GM18517 (cell line): Measurements from ENCODE around the gene CADPS.

Experiments used
- ATAC-seq: cut with Tn5 transposase; IDR thresholded peaks from one replicate; pipeline ENCODE4 v1.9.1; 2021; ENCODE audit warnings: mild to moderate bottlenecking, moderate library complexity; ENCODE audit not compliant: unreplicated experiment

CADPS gene

DNA sequence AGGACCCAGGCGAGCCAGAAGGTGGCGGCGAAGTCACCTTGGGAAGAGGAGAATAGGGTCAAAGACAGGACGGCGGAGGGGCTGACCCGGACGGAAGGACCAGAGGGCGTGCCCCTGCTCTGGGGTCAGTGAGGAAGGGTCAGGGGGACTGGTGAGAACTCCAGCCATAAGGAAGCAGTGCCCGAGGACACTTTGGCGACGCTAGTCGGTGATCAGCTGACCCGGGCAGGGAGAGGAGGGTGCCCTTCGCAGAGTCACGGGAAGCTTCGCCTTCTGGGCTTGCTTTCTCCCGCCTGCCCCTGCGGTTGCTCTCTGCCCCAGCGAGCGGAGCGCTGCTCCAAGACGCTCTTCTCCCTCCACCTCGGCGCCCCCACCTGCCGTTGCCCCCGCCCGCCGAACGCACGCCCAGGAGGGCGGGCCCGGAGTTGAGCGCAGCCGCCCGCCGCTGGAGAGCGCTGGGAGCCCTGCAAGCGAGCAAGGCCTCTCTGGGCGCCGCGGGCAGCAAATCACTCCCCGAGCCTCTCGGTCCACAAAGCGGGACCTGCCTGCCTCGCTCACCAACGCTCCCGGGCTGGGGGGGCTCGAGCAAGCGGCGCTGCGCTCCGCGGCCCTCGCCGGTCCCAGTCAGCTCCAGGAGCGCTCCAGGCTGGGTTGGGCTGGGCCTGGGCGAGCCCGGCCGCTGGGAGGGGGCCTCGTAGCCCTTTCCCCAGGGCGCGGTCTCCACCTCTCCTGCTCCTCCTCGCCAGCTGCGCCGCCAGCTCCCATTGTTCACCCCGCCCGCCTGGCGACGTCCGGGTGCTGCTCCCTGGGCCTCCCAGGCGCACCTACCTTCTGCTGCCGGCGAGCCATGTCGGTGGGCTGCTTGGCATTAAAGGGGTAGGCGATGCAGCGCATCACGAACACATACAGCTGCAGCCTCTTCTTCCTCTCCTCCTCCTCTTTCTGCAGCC lies 1.2 kb downstream of the CADPS start:
- no peak for ATAC-seq

DNA sequence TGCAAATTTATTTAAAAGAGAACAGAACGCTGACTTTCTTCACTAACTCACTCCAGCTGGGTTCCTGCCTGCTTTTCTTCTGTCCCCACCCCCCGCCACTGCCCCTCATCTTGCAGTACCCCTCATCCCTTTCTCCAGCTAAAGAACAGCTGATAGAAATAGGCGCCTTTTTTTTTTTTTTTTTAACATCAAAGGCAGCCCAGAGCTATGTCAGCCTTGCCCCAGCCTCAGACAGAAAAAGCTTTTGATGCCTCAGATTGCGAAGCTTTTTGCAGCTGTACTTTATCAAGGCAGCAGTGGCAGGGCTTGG lies 1.8 kb downstream of the CADPS start:
- no peak for ATAC-seq

DNA sequence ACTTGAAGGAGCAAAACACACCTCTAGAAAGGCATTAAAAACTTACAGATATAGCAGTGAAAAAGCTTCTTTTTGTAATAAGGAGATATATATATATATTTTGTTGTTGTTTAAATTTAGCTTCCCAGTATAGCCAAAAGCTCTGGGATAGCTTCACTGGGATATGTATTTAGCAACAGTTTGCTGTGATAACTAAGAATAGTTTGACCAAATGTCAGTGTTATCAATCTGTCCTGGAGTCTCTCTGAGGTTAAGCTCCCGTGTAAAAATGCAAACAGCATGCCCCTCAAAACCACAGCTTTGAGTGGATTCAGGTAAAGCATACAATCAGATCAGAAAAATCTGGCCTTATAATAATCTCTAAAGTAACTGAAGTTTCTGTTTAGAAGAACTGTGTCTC lies 2.9 kb downstream of the CADPS start:
- ATAC-seq: no peak

DNA sequence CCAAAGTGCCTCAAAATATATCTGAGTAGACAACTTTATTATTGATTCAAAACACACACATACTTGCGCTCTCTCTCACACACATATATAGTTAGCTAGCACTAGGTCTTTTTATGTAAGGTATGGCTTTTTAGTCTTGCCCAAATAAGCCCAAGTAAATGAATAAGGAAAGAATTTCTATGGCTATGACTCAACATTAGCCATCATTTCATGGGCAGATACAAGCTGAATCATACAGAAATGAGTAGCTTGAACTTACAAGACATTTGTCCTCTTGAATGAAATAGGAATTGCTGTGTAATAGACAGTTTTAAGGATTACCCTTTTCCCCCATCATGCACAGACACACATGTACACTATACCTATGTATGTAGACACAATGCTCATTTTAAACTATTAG lies 4.9 kb downstream of the CADPS start:
- no peak for ATAC-seq

DNA sequence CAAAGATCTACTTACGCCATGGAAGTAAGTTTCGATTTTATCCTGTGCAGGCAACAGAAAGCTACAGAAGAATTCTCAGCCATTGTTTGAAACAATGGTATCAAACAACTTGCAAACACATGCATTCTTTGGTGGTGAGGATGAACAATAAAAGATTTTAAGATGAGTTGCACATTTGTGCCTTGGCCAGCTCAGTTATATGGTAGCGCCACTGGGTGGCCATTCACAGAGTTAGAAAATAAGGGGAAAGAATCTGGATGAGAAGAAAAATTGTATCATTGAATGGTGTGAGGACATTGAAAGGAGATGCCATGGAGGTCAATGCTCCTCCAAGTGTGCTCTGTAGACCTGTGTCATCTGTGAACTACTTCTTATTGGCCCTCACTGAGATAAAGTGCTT lies 11.6 kb downstream of the CADPS start:
- ATAC-seq: no peak

DNA sequence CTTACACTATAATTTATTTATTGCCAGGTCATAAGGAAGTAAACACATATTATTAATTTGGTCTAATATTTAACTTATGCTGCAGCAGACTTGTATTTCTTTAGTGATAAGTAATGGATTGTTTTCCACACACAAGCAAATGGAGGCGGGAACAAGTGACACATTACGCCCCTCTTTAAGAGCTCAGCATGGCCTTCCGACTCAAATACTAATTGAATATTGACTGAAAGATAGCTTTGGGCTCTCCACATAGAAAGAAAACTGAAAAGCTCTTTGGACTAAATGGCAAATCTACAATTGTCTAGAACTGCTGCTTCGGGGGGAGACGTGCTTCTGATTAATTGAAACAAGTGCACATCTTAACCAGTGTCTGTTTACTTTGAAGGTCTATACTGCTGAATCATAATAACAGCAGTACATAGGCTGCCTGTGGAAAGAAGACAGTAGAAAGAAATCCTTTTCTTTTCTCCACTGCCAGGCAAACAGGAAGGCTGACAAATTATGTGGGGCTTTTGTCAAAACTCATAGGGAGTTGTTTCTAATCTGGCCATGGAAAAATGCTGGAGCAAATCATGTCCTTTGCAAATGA lies 15.9 kb downstream of the CADPS start:
- no peak for ATAC-seq

DNA sequence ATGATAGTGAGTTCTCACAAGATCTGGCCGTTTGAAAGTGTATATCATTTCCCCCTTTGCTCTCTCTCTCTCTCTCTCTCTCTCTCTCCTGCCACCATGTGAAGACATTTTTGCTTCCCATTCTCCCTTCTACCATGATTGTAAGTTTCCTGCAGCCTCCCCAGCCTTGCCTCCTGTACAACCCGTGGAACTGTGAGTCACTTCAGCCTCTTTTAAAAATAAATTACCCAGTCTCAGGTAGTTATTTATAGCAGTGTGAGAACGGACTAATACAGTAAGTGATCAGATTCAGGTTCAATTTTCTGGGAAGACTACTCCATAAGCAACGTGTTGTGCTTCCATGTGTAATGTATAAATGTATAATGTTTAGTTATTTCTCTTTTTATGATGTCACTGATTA lies 29.2 kb downstream of the CADPS start:
- no peak for ATAC-seq

DNA sequence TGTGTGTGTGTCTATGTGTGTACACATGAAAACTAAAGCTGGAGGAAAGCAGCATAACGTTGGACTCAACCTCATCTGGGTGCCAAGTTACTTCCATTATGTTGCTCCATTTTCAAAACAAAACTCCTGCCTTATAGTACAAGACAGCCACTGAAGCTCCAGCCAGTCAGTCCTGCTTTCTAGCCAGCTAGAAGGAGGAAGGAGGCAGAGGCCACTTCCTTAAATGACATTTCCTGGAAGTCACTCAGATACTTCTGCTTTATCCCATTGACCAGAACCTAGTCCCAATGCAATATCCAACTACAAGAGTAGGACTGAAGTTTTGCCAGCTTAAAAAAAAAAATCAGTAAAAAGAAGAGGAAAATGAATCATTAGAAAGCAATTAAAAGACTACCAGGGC lies 31.7 kb downstream of the CADPS start:
- ATAC-seq: no peak

DNA sequence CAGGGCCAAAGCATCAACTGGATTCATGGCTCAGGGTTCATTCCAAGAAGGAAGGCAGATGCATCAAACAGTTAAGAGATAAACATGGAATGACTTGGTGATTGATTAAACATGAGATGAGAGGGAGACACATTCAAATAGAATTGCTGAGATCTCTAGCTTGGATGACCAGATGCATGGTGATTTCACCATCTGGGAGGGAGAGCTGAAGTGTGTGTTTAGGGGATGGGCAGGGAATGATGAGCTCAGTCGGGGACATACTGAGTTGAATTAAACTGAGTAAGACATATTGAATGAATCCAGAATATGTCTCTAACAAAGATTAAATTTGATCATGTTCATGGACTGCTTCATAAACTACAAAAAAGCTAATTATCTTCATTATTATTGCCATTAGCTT lies 35.5 kb downstream of the CADPS start:
- ATAC-seq: no peak

DNA sequence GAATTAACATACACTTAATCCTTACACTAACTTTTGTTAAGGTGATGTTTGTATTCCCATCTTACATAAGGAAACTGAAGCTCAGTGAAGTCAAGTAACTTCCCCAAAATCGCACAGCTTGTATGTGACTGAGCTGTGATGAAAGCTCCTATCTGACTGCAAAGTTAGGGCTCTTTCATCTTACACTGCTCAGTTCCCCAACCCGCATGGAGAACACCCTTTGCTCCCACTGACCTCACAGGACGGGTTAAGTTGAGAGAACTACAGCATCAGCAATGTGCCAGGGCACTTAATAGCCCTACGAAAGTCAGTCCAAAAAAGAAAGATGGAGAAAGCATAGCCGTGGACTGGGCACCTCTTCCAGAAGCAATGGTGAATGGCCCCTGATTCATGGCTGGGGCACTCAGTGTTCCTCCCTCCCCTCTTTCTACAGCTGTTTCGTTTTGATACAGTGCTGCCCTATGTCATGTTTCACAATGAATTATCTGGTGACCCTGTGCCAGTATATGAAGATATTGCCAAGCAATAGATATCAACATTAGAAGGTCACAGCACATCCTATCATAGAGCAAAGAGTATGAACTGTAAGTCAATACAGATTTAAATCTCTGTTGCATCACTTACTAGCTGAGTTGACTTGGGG lies 38.0 kb downstream of the CADPS start:
- ATAC-seq: no peak

DNA sequence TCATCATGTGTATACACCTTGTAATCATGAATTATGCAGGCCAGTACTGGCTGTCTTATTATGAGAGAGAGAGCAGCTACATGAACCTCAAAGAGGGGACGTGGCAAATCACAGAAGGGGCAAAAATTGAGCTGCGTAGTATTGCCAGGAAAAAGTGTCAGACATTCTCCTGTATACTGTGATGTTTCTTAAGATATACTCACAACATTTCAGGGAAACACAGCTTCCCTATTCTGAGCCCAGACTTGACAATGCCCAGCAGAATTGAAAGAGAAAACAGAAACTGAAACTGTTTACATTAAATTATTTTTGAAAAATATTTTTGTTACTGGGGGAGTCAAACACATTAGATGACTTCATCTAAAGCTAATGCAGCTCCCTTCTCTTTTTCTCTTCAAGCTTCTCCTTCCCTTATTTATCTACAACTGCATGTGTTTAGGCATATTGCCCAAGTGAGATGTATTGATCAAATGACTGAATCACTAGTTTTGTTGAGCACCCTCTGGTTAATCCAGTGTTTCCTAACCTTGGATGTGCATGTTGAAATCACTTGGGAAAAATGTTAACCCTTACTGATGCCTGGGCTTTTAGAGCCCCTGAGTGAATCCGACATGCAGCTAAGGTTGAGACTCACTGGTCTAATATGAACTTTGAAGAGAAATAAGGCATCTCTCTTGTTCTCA lies 39.5 kb downstream of the CADPS start:
- ATAC-seq: peak; percentile 75

DNA sequence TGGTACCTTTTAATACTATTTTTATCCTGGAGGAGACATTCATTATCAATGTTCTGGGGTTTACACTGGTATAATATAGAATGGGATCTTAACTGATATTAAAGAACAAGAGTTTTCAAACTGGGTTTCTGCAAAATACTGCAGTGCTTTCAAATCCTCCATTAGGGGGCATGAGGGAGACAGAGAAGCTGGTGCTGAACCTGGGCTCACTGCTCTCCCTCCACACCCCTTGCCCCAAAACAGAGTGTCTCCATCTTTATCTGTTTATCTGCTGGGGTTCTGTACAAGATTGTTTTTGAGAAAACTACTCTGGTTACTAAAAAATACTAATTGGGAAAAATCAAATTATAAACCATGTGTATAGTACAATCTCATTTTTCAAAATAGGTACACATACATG lies 41.7 kb downstream of the CADPS start:
- no peak for ATAC-seq

DNA sequence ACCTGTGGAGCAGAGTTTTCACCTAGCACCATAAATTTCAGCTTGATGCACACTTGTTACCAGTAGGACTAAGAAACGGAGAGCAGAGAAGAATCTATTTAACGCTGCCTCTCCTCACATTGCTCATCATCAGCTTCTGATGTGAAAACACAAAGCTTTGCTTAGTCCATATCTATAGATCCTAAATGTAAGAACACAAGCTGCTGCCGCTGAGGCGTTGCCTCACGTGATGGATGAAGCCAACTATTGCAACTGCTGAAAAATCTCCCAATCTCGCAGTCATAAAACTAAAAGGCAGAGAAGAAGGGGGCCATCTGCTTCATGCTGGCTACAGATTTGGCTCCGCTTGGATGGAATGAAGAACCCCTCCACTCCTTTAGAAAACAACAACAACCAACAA lies 42.7 kb downstream of the CADPS start:
- no peak for ATAC-seq

DNA sequence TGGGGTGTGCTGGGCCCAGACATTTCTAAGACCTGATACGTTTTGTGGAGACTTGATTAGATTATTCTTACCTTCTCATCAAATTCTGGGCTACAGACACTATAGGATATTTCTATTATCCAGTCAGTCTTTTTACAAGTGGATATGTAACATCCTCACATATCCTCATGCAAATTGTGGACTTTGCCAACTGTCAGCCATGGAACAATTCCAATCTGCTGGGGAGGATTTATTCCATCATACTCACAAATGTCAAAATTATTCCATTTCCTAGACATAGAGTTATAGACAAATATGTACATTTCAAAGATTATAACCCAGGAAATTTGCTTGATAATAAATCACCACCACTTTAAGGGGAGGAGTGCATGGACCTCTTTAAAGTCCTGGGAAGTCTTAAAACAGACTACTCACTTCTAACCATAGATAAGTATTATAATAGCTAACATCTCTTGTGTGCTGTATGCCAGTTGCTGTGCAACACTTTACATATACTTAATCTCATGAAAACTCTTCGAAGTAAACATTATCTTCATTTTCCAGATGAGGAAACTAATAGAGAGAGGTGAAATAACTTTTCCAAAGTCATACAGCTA lies 44.4 kb downstream of the CADPS start:
- ATAC-seq: no peak

DNA sequence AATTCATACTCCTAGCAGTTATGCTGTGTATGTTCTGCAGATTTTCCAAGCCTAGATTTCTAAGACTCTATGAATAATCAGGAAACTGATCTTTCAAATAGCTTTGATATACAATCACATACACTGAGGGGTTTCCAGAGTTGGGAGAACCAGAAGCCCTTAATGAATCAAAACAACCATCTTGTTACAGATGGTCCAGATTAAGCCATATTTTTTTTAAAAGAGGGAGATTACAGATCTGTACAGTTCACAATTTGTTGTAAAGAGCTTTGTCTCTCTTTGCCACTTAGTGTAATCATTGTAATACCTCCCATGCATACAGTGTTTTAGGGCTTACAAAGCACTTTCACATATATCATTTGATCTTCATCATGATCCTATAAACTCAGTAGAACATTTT lies 47.7 kb downstream of the CADPS start:
- ATAC-seq: no peak

DNA sequence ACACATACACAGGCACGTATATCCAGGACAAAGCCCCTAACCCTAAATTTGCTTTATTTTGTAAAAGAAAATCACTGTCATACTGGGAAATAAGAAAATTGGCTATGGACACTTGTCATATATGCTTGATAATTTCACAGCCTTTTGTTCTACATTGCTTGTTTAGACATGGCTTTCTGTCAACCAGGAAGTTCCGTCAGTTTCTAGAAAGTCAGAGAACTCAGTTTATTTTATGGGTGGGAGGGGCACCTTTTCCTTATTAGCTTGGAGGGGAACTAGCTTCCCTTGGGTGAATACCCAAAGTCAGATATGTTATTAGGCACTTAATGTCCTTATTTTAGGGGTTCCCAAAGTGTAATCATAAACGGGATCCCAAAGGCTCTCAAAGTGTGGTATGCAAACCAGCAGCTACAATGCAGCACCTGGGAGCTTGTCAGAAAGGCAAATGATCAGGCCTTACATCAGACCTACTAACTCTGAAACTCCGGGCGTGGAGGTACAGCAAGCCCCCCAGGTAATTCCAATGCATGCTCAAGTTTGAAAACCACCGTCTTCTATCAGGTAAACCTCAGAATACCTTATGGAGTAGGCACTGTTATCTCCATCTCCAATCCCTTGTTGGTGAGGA lies 50.1 kb downstream of the CADPS start:
- no peak for ATAC-seq

DNA sequence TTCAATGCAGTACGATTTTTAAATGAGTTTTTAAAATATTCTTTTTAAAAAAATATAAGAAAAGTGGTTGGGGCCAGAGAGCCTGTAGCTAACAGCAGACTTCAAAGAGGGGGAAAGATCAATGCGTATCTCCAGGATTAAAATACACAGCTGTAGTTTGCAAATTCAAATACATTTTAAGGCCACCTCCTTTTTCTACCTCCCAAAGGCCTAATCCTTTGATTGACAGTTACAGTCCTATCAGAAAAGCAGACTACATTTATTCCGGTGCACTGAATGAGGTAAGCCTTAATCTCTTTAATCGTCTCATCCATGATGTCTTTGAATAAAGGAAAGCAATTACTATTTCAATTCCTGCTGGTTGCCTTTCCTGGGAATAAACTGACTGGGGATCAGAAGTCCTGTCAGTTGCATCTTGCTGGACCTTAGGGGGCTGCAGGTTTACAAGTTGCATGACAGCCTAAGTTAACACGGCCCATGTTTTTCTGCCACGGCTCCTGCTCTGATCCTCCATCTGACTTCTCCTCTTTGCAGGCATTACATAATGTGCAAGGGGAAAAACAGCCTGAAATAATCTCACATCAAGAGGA lies 51.7 kb downstream of the CADPS start:
- ATAC-seq: no peak

DNA sequence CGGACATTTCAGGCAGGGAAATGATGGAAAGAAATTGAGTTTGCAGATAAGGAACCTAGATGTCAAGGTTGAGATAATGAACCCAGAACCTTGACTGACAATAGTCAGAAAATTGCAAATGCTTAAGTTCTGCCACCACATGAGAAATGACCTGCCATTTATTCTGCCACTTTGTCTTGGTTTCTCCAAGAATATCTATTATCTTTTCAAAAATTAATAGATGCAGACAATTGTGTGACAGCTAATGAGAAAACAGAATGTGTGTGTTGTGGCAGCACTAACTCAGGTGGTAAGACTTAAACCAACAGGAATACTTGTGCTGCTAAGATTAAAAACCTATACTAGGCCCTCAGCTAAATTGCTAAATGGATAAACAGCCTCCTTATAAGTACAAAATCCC lies 52.3 kb downstream of the CADPS start:
- ATAC-seq: no peak

DNA sequence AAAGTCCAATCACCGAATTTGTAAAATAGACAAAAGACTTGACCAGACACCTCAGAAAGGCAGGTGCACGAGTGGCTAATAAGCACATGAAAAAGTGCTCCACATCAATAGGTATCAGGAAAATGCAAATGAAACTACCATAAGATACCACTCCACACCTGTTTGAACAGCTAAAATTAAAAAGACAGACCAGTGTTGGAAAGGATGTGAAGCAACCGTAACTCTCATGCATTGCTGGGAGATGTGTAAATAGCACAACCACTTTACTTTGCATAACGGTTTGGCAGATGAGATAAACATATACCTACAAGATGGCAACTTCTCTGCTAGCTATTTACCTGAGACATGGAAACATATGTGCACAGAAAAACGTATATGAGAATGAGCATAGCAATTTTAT lies 56.9 kb downstream of the CADPS start:
- peak; percentile 91 for ATAC-seq

DNA sequence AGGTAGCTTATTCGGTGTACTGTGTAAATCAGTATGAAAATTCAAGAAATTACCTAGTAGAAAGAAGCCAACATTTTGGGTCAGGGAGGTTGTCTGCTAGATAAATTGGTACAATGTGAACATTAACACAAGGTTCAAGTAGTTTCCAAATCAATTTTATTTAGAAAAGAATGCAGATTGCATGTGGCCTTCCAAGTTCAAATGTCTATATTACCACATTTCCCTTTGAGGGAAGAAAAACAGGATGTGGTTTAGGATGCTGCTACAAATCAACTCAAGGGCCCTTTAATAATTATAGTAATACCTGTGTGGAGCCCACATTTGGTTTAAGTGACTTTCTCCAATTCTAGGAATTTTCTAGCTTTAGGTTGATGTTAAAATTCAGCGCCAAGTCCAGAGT lies 57.5 kb downstream of the CADPS start:
- ATAC-seq: no peak
